H9 (cell line): Measurements from ENCODE around the gene CTIF. TPM values are rescaled to one million over a fixed set of nuclear protein-coding genes. Genes with fewer than 3 reads are reported as not detected.

Source experiments
- DNase-seq: peaks from one replicate; pipeline ENCODE4 v3.0.0-alpha.2; 2017
- H2AFZ ChIP-seq: one replicate; pipeline ENCODE4 v1.6.1; 2013; ENCODE audit warnings: mild to moderate bottlenecking, low read length, control low read depth, moderate library complexity
- H2AK5ac ChIP-seq: 2 replicates; pipeline ENCODE4 v1.6.1; 2013; ENCODE audit warnings: low read length, control low read depth, mixed read lengths; ENCODE audit not compliant: insufficient read length
- H2BK120ac ChIP-seq: one replicate; pipeline ENCODE4 v1.6.1; 2013; ENCODE audit warnings: low read depth, mild to moderate bottlenecking, low read length, control low read depth, inconsistent platforms; ENCODE audit not compliant: poor library complexity, severe bottlenecking
- H2BK12ac ChIP-seq: 2 replicates; pipeline ENCODE4 v1.6.1; 2013; ENCODE audit warnings: low read length, control low read depth, mixed read lengths, low read depth; ENCODE audit not compliant: insufficient read length
- H2BK15ac ChIP-seq: 2 replicates; pipeline ENCODE4 v1.6.1; 2013; ENCODE audit warnings: low read depth, low read length, control low read depth
- H2BK20ac ChIP-seq: one replicate; pipeline ENCODE4 v1.6.1; 2013; ENCODE audit warnings: low read depth, mild to moderate bottlenecking, low read length, control low read depth, inconsistent platforms; ENCODE audit not compliant: poor library complexity, severe bottlenecking
- H2BK5ac ChIP-seq: 2 replicates; pipeline ENCODE4 v1.6.1; 2013; ENCODE audit warnings: low read length, control low read depth, mixed read lengths; ENCODE audit not compliant: insufficient read length
- H3K14ac ChIP-seq: 2 replicates; pipeline ENCODE4 v1.6.1; 2013; ENCODE audit warnings: low read length, control low read depth; ENCODE audit not compliant: insufficient read depth
- H3K18ac ChIP-seq: 2 replicates; pipeline ENCODE4 v1.6.1; 2013; ENCODE audit warnings: low read depth, mild to moderate bottlenecking, mixed read lengths, low read length, control low read depth; ENCODE audit not compliant: insufficient read length
- H3K23ac ChIP-seq: 2 replicates; pipeline ENCODE4 v1.6.1; 2013; ENCODE audit warnings: low read length, control low read depth, mixed read lengths, low read depth; ENCODE audit not compliant: insufficient read length
- H3K23me2 ChIP-seq: 2 replicates; pipeline ENCODE4 v1.6.1; 2013; ENCODE audit warnings: low read depth, mild to moderate bottlenecking, mixed read lengths, low read length, control low read depth; ENCODE audit not compliant: insufficient read length, poor library complexity, severe bottlenecking
- H3K27ac ChIP-seq: 2 replicates; pipeline ENCODE4 v1.5.1; 2013; ENCODE audit warnings: low read length, control low read depth, mixed read lengths, low read depth; ENCODE audit not compliant: insufficient read length
- H3K27me3 ChIP-seq: 2 replicates; pipeline ENCODE4 v1.6.1; 2013; ENCODE audit warnings: low read length, control low read depth, inconsistent platforms; ENCODE audit not compliant: insufficient read depth
- H3K4ac ChIP-seq: 2 replicates; pipeline ENCODE4 v1.6.1; 2013; ENCODE audit warnings: low read depth, mild to moderate bottlenecking, control low read depth, inconsistent platforms, low read length, moderate library complexity
- H3K4me1 ChIP-seq: 2 replicates; pipeline ENCODE4 v1.6.1; 2013; ENCODE audit warnings: low read length, control low read depth, inconsistent platforms; ENCODE audit not compliant: insufficient read depth
- H3K4me2 ChIP-seq: 2 replicates; pipeline ENCODE4 v1.6.1; 2013; ENCODE audit warnings: low read length, control low read depth, mixed read lengths; ENCODE audit not compliant: insufficient read length, insufficient read depth
- H3K56ac ChIP-seq: 2 replicates; pipeline ENCODE4 v1.6.1; 2013; ENCODE audit warnings: low read depth, mild to moderate bottlenecking, mixed read lengths, low read length, control low read depth; ENCODE audit not compliant: insufficient read length
- H3K79me1 ChIP-seq: 2 replicates; pipeline ENCODE4 v1.6.1; 2013; ENCODE audit warnings: low read depth, mild to moderate bottlenecking, moderate library complexity, low read length, control low read depth, inconsistent platforms; ENCODE audit not compliant: insufficient read depth, poor library complexity, severe bottlenecking
- H3K79me2 ChIP-seq: 2 replicates; pipeline ENCODE4 v1.6.1; 2013; ENCODE audit warnings: low read length, control low read depth, inconsistent platforms; ENCODE audit not compliant: insufficient read depth
- H3K9ac ChIP-seq: 2 replicates; pipeline ENCODE4 v1.6.1; 2013; ENCODE audit warnings: low read length, control low read depth, mixed read lengths; ENCODE audit not compliant: insufficient read length; ENCODE audit errors: extremely low read depth
- H3K9me3 ChIP-seq: one replicate; pipeline ENCODE4 v1.6.1; 2013; ENCODE audit warnings: low read depth, low read length, inconsistent platforms; ENCODE audit not compliant: control insufficient read depth
- H3T11ph ChIP-seq: one replicate; pipeline ENCODE4 v1.6.1; 2013; ENCODE audit warnings: mild to moderate bottlenecking, low read length, control low read depth, inconsistent platforms
- H4K20me1 ChIP-seq: one replicate; pipeline ENCODE4 v1.6.1; 2013; ENCODE audit not compliant: control insufficient read depth, insufficient read length, insufficient read depth
- H4K5ac ChIP-seq: 2 replicates; pipeline ENCODE4 v1.6.1; 2013; ENCODE audit warnings: low read depth, mild to moderate bottlenecking, mixed read lengths, low read length, control low read depth; ENCODE audit not compliant: insufficient read length
- H4K8ac ChIP-seq: replicated peaks from 2 replicates; pipeline ENCODE4 v1.6.1; 2013; ENCODE audit warnings: low read length, control low read depth, mixed read lengths, low read depth; ENCODE audit not compliant: insufficient read length
- H4K91ac ChIP-seq: 2 replicates; pipeline ENCODE4 v1.6.1; 2013; ENCODE audit warnings: low read depth, mild to moderate bottlenecking, moderate library complexity, mixed read lengths, low read length, control low read depth; ENCODE audit not compliant: insufficient read length
- H3K27ac Mint-ChIP-seq, 3 experiments: 2 replicates in 2 of 3; 3 replicates in 1 of 3; pipeline ENCODE4 v1.8.0; 2020 to 2021; ENCODE audit warnings: mixed read lengths in 3 of 3, mild to moderate bottlenecking in 1 of 3, moderate library complexity in 1 of 3
- H3K27me3 Mint-ChIP-seq: 2 replicates; pipeline ENCODE4 v1.8.0; 2021; ENCODE audit warnings: low read depth, mild to moderate bottlenecking, moderate library complexity, mixed read lengths
- H3K36me3 Mint-ChIP-seq, 3 experiments: 2 replicates in 2 of 3; 3 replicates in 1 of 3; pipeline ENCODE4 v1.8.0; 2020 to 2021; ENCODE audit warnings: low read depth in 3 of 3, mixed read lengths in 3 of 3; ENCODE audit not compliant: insufficient read depth in 1 of 3
- H3K4me1 Mint-ChIP-seq, 2 experiments: 2 replicates each; pipeline ENCODE4 v1.8.0; 2020; ENCODE audit warnings: mixed read lengths in 2 of 2
- H3K4me3 Mint-ChIP-seq, 2 experiments: 2 replicates in 1 of 2; 3 replicates in 1 of 2; pipeline ENCODE4 v1.8.0; 2020 to 2021; ENCODE audit warnings: mild to moderate bottlenecking in 2 of 2, mixed read lengths in 2 of 2, moderate library complexity in 1 of 2
- H3K9me3 Mint-ChIP-seq, 2 experiments: 2 replicates in 1 of 2; 3 replicates in 1 of 2; pipeline ENCODE4 v1.8.0; 2020; ENCODE audit warnings: mild to moderate bottlenecking in 2 of 2, mixed read lengths in 2 of 2, moderate library complexity in 1 of 2
- total RNA-seq: library from RNA; stranded (reverse); gene quantifications from 2 replicates; pipeline ENCODE4 v1.2.1, GENCODE V29; 2021
- TF ChIP-seq, protein P1 (sequence below): fragments of 200-600 bp; sonication (generic); conservative IDR thresholded peaks from 3 replicates; pipeline ENCODE4 v1.8.0; 2021; ENCODE audit warnings: antibody characterized with exemption, mild to moderate bottlenecking

Gene CTIF
- total RNA-seq, 1 experiment from 2014 or later: 15.8 TPM

DNA sequence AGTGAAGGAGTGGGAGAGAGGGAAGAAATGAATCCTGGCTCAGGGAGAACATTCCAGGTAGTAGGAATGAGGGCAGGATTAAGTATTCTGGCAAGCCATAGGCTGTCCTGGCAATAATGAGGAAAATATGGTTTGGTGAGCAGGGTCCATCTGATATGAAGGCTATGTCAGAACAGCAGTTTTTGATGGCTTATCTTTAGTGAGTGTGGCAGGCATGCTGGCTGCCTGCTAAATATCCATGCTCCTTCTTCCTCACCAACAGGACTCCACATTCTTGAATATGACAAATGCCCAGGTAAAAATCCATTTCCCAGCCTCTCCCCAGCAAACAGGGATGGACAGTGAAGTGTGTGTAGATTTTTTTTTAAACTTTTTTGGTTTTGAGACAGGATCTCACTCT, 13.2 kb upstream of the CTIF start:
- H3K4me1 Mint-ChIP-seq: peaks cover 2 to 5% of the 10 kb centered on the region in 2 experiments; a peak in 3 of 4 replicates
- H4K8ac ChIP-seq: no peak overlapping the region

More for the DNA sequence above, 13.2 kb upstream of the CTIF start:
- H2AK5ac ChIP-seq: no peak overlapping the region
- no peak overlapping the region for H3K18ac ChIP-seq
- no peak overlapping the region for H4K91ac ChIP-seq
- Mint-ChIP-seq H3K9me3 (no peaks in the 10 kb centered on the region; a peak in 1 of 5 replicates), H3K36me3 (no peaks in the 10 kb centered on the region; a peak in 1 of 7 replicates), H3K27me3 (peaks cover 24% of the 10 kb centered on the region), H3K27ac (no peak overlapping the region), H3K4me3 (no peak overlapping the region)
- no peaks in the 10 kb centered on the region for H3K79me1 ChIP-seq
- no peak overlapping the region for H3K14ac ChIP-seq
- H3T11ph ChIP-seq: no peak overlapping the region
- H4K5ac ChIP-seq: no peak overlapping the region
- no peaks in the 10 kb centered on the region for H3K4me1 ChIP-seq
- H2BK12ac ChIP-seq: no peak overlapping the region
- no peaks in the 10 kb centered on the region for H3K23me2 ChIP-seq
- H3K27me3 ChIP-seq: no peaks in the 10 kb centered on the region
- no peaks in the 10 kb centered on the region for H3K79me2 ChIP-seq
- no peak overlapping the region for H3K23ac ChIP-seq
- H3K27ac ChIP-seq: no peak overlapping the region
- no peak overlapping the region for H3K56ac ChIP-seq
- no peak overlapping the region for H3K4me2 ChIP-seq
- H3K9me3 ChIP-seq: no peaks in the 10 kb centered on the region
- no peak overlapping the region for H3K4ac ChIP-seq
- TF ChIP-seq, protein P1, sequence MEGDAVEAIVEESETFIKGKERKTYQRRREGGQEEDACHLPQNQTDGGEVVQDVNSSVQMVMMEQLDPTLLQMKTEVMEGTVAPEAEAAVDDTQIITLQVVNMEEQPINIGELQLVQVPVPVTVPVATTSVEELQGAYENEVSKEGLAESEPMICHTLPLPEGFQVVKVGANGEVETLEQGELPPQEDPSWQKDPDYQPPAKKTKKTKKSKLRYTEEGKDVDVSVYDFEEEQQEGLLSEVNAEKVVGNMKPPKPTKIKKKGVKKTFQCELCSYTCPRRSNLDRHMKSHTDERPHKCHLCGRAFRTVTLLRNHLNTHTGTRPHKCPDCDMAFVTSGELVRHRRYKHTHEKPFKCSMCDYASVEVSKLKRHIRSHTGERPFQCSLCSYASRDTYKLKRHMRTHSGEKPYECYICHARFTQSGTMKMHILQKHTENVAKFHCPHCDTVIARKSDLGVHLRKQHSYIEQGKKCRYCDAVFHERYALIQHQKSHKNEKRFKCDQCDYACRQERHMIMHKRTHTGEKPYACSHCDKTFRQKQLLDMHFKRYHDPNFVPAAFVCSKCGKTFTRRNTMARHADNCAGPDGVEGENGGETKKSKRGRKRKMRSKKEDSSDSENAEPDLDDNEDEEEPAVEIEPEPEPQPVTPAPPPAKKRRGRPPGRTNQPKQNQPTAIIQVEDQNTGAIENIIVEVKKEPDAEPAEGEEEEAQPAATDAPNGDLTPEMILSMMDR: no peak
- H2BK20ac ChIP-seq: no peak overlapping the region
- H2AFZ ChIP-seq: no peak overlapping the region
- no peak overlapping the region for H2BK120ac ChIP-seq
- H2BK5ac ChIP-seq: no peak overlapping the region
- no peak overlapping the region for H3K9ac ChIP-seq
- H4K20me1 ChIP-seq: no peaks in the 10 kb centered on the region
- DNase-seq: no peak
- no peak overlapping the region for H2BK15ac ChIP-seq
